Fibroblast of pulmonary artery (primary cell): ENCODE results near the gene SLC29A2.

ENCODE experiments used
- DNase-seq: peaks from one replicate; pipeline ENCODE4 v3.0.0-alpha.2; 2010; ENCODE audit warnings: low read depth
- H3K4me3 ChIP-seq: replicated peaks from 2 replicates; pipeline ENCODE4 v1.5.1; 2011; ENCODE audit warnings: low read depth, mild to moderate bottlenecking, control low read depth, low read length, moderate library complexity
- TF ChIP-seq, protein P1 (sequence below): IDR thresholded peaks from 2 replicates; pipeline ENCODE4 v1.5.1; 2011; ENCODE audit warnings: mild to moderate bottlenecking, control low read depth, low read length, inconsistent platforms; ENCODE audit errors: missing control alignments

The SLC29A2 gene, protein sequence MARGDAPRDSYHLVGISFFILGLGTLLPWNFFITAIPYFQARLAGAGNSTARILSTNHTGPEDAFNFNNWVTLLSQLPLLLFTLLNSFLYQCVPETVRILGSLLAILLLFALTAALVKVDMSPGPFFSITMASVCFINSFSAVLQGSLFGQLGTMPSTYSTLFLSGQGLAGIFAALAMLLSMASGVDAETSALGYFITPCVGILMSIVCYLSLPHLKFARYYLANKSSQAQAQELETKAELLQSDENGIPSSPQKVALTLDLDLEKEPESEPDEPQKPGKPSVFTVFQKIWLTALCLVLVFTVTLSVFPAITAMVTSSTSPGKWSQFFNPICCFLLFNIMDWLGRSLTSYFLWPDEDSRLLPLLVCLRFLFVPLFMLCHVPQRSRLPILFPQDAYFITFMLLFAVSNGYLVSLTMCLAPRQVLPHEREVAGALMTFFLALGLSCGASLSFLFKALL

GRCh38 chr11:66371627-66372415 lies at the start of gene SLC29A2:
Gene SLC29A2, minus strand, starts transcription at chr11:66371760. Its CDS starts 169 bp downstream, at chr11:66371591.
- DNase-seq = no peak
- TF ChIP-seq, protein P1, sequence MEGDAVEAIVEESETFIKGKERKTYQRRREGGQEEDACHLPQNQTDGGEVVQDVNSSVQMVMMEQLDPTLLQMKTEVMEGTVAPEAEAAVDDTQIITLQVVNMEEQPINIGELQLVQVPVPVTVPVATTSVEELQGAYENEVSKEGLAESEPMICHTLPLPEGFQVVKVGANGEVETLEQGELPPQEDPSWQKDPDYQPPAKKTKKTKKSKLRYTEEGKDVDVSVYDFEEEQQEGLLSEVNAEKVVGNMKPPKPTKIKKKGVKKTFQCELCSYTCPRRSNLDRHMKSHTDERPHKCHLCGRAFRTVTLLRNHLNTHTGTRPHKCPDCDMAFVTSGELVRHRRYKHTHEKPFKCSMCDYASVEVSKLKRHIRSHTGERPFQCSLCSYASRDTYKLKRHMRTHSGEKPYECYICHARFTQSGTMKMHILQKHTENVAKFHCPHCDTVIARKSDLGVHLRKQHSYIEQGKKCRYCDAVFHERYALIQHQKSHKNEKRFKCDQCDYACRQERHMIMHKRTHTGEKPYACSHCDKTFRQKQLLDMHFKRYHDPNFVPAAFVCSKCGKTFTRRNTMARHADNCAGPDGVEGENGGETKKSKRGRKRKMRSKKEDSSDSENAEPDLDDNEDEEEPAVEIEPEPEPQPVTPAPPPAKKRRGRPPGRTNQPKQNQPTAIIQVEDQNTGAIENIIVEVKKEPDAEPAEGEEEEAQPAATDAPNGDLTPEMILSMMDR = no peak

DNA sequence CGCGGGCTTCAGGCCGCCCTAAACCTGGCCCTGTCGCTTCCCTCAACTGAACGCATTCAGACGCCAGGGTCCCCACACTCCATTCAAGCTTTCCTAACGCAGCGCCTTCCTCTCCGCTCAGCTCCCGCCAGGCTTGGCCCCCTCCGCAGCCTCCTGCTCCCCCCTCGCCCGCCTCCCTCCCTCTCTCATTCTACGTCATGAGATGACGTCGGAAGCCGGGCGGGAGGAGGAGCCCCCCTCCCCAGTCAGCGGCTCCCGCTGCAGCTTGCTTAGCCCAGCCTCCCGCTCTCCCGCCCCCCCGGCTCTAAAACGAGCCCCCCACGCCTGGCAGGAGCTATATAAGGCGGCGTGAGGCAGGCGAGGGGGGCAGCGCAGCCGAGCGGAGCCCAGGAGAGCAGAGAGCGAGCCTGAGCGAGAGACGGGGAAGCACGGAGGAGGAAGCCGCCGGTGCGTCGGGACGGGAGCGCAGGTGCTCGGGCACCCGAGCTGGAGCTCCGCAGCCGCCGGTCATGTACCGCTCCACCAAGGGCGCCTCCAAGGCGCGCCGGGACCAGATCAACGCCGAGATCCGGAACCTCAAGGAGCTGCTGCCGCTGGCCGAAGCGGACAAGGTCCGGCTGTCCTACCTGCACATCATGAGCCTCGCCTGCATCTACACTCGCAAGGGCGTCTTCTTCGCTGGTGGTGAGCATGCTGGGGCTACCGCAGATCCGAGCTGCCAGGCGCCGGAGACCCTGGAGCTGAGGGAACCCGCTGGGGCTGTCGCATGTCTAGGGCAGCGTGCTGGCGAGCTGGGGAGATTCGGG lies 49.3 kb upstream of the SLC29A2 start, which contains the start of gene NPAS4:
Gene NPAS4 (plus strand): TSS at position 365 of the 806 bp plus-strand sequence. CDS start 145 bp downstream, at position 510.
- H3K4me3 ChIP-seq = no peak within 1 kb of the TSS
- no peak for DNase-seq
- TF ChIP-seq, protein P1 = no peak

More at GRCh38 chr11:66371627-66372415, at the start of gene SLC29A2:
- peak within 1 kb of the TSS; percentile 56 for H3K4me3 ChIP-seq

DNA sequence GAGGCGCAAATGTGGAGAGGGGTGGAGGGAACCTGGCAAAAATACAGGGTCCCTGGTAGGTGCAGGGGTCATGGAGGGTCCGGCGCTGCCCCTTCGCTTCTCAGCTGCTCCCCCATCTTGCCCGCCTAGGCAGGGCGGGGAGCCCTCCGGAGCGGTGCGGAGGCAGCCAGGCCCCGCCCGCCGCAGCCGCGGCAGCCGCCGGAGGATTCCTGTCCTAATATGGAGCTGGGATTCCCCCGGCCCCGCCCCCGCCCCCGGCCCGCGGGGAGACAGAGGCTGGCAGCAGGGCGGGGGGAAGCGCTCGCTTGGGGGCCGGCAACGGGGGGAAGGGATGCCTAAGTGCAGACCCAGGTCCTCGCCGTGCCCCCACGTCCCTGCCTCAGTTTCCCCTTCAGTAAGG lies 48.3 kb upstream of the SLC29A2 start:
- DNase-seq = no peak
- TF ChIP-seq, protein P1 = no peak
- no peak overlapping the region for H3K4me3 ChIP-seq

DNA sequence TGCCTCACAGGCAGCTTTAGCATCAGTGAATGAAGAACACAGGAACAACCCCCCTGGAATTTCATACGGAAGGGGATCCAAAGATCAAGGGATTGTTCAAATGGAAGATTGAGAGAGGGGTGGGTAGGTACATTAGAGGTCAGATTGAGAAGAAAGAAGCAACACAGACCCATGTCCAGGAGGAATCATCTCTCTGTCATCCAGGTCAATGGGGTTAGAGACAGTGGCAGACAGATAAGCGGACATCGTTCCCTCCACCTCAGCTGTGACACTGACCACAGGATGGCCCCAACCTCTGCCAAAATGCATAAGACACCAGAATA lies 47.4 kb upstream of the SLC29A2 start:
- DNase-seq = no peak

DNA sequence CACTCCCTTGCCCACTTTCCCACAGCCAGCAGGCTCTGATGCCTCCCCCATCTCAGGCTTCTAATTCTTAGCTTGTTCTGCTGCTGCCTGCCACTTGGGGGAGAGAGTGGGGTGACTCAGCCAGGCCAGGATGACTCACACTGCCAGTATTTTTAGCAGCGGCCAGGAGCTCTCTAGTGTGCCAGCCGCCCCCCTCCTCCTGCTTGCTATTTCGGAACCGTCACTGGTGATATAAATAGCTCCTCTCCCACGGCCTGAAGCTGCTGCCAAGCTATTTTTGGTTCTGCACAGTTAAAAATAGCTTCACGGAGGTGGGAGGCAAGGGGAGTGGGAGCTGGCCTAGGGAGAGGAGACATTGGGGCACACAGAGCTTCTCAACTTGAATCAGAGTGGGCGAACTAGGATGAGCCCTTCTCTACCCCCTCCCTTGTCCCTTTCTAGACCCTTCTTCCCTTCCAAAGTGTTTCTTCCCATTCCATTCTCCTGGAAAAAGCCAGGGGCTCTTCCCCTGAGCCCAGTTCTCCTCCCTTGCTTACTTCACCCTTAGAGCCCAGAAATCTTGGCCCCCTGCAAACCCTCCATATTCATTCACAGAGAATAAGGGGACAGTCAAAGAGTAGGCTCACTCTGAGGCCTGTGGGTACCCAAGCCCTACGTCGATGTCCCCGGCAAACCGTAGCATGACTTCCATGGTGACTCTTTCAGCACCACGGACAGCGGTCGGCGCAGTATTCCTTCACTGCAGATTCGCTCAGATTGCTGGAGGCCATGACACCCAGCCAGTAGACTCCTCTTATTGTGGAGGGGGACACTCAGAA lies 46.8 kb upstream of the SLC29A2 start:
- peak; percentile 93 for DNase-seq
- H3K4me3 ChIP-seq = no peak overlapping the region
- TF ChIP-seq, protein P1 = peak; percentile 51

More for the DNA sequence above, 47.4 kb upstream of the SLC29A2 start:
- TF ChIP-seq, protein P1 = no peak
- H3K4me3 ChIP-seq = no peak overlapping the region

- TF ChIP-seq, protein P1 = no peak
- no peak for DNase-seq
Observed at GRCh38 chr11:66417000-66417399, 45.4 kb upstream of the SLC29A2 start.

More at GRCh38 chr11:66417000-66417399, 45.4 kb upstream of the SLC29A2 start:
- H3K4me3 ChIP-seq = no peak overlapping the region
